GM18499 (cell line): ENCODE data around the gene SPATA31E1.
"Not testable (repeated sequence)": the region's sequence is repeated elsewhere in the genome, so short reads cannot be mapped to it uniquely, and the experiment has no call there.

ENCODE experiments used
- ATAC-seq: cut with Tn5 transposase; IDR thresholded peaks from one replicate; pipeline ENCODE4 v1.9.1; 2021; ENCODE audit warnings: moderate number of reproducible peaks; ENCODE audit not compliant: insufficient read depth, unreplicated experiment

SPATA31E1 gene

GRCh38 chr9:87882627-87883026 is at the start of gene SPATA31E1:
Gene SPATA31E1 (plus strand): TSS chr9:87882877. CDS start chr9:87882892, 15 bp downstream.
- no peak for ATAC-seq

- ATAC-seq = no peak
Measured at GRCh38 chr9:87834357-87834756, 48.3 kb upstream of the SPATA31E1 start.

- ATAC-seq = no peak
Measured at GRCh38 chr9:87836536-87836935, 46.1 kb upstream of the SPATA31E1 start.

- no peak for ATAC-seq
Measured at GRCh38 chr9:87836951-87837705, 45.5 kb upstream of the SPATA31E1 start.

GRCh38 chr9:87840134-87840533 is 42.5 kb upstream of the SPATA31E1 start:
- ATAC-seq = no peak

- ATAC-seq = no peak
Measured at GRCh38 chr9:87842878-87843585, 39.6 kb upstream of the SPATA31E1 start.

GRCh38 chr9:87844506-87844905 is 38.2 kb upstream of the SPATA31E1 start:
- ATAC-seq = no peak

GRCh38 chr9:87847817-87848216 is 34.9 kb upstream of the SPATA31E1 start:
- ATAC-seq = not testable (repeated sequence)

- ATAC-seq = no peak
Measured at GRCh38 chr9:87849144-87849758, 33.4 kb upstream of the SPATA31E1 start.

GRCh38 chr9:87850391-87850790 is 32.3 kb upstream of the SPATA31E1 start:
- ATAC-seq = no peak

GRCh38 chr9:87851186-87851585 is 31.5 kb upstream of the SPATA31E1 start:
- ATAC-seq = not testable (repeated sequence)

- no peak for ATAC-seq
Measured at GRCh38 chr9:87853302-87853701, 29.4 kb upstream of the SPATA31E1 start.

- no peak for ATAC-seq
Measured at GRCh38 chr9:87853876-87854579, 28.6 kb upstream of the SPATA31E1 start.

GRCh38 chr9:87854580-87854955 is 28.1 kb upstream of the SPATA31E1 start:
- no peak for ATAC-seq

GRCh38 chr9:87855061-87855460 is 27.6 kb upstream of the SPATA31E1 start:
- no peak for ATAC-seq

- ATAC-seq = no peak
Measured at GRCh38 chr9:87857141-87857947, 25.3 kb upstream of the SPATA31E1 start.

- ATAC-seq = no peak
Measured at GRCh38 chr9:87857948-87858335, 24.7 kb upstream of the SPATA31E1 start.

GRCh38 chr9:87859137-87859536 is 23.5 kb upstream of the SPATA31E1 start:
- ATAC-seq = no peak

- no peak for ATAC-seq
Measured at GRCh38 chr9:87859786-87860185, 22.9 kb upstream of the SPATA31E1 start.

- ATAC-seq = no peak
Measured at GRCh38 chr9:87861332-87861731, 21.3 kb upstream of the SPATA31E1 start.
